Smooth muscle cell (in vitro differentiated cells): ENCODE results near the gene WNT4. TPM values are rescaled to one million over a fixed set of nuclear protein-coding genes. Genes with fewer than 3 reads are reported as not detected.

ENCODE experiments used
- DNase-seq: peaks from one replicate; lab custom pipeline; 2025; ENCODE audit not compliant: unreplicated experiment; lab: John Stamatoyannopoulos, UW
- H2AFZ ChIP-seq: fragments of 200-600 bp; sonication (generic); 2 replicates; pipeline ENCODE4 v1.6.0; 2016; ENCODE audit warnings: antibody characterized with exemption, low read depth, mild to moderate bottlenecking
- H3F3A ChIP-seq: fragments of 200-600 bp; sonication (generic); 2 replicates; pipeline ENCODE4 v1.6.0; 2017; ENCODE audit warnings: antibody characterized with exemption, low read depth
- H3K27ac ChIP-seq: fragments of 200-600 bp; sonication (generic); 2 replicates; pipeline ENCODE4 v1.5.1; 2016; ENCODE audit warnings: low read depth, mild to moderate bottlenecking
- H3K27me3 ChIP-seq: fragments of 200-600 bp; sonication (generic); 2 replicates; pipeline ENCODE4 v1.6.1; 2016; ENCODE audit warnings: low read depth, mild to moderate bottlenecking
- H3K36me3 ChIP-seq: fragments of 200-600 bp; sonication (generic); 2 replicates; pipeline ENCODE4 v1.5.1; 2016; ENCODE audit warnings: low read depth
- H3K4me1 ChIP-seq: fragments of 200-600 bp; sonication (generic); 2 replicates; pipeline ENCODE4 v1.5.1; 2016; ENCODE audit warnings: low read depth
- H3K4me2 ChIP-seq: fragments of 200-600 bp; sonication (generic); 2 replicates; pipeline ENCODE4 v1.6.0; 2016; ENCODE audit warnings: mild to moderate bottlenecking
- H3K4me3 ChIP-seq: fragments of 200-600 bp; sonication (generic); 2 replicates; pipeline ENCODE4 v1.5.1; 2016; ENCODE audit warnings: mild to moderate bottlenecking
- H3K79me2 ChIP-seq: fragments of 200-600 bp; sonication (generic); 2 replicates; pipeline ENCODE4 v1.6.0; 2016; ENCODE audit warnings: low read depth, mild to moderate bottlenecking
- H3K9ac ChIP-seq: fragments of 200-600 bp; sonication (generic); 2 replicates; pipeline ENCODE4 v1.6.0; 2016; ENCODE audit warnings: low read depth
- H3K9me3 ChIP-seq: fragments of 200-600 bp; sonication (generic); replicated peaks from 2 replicates; pipeline ENCODE4 v1.5.1; 2016; ENCODE audit warnings: low read depth
- H4K20me1 ChIP-seq: fragments of 200-600 bp; sonication (generic); 2 replicates; pipeline ENCODE4 v1.6.0; 2016; ENCODE audit warnings: low read depth
- WGBS: methylation state at CpG from one replicate; pipeline ENCODE4 v1.1.7; 2016; ENCODE audit warnings: low lambda C conversion rate; 5-methylcytosine and 5-hydroxymethylcytosine counted together
- polyA plus RNA-seq: library from polyadenylated mRNA; unstranded; fragments of >200 nt; fragmentation: Nextera tagmentation; extraction: Ambion mirVana; gene quantifications from 2 replicates; pipeline ENCODE4 v1.2.1, GENCODE V29; 2016
- total RNA-seq: library from RNA; depleted of rRNA; stranded (reverse); fragments of >200 nt; gene quantifications from 2 replicates; pipeline ENCODE4 v1.2.3, GENCODE V29; 2014
- TF ChIP-seq, protein P1 (sequence below): fragments of 200-600 bp; sonication (generic); IDR thresholded peaks from 2 replicates; pipeline ENCODE4 v1.5.1; 2017; ENCODE audit warnings: borderline replicate concordance, mild to moderate bottlenecking, antibody characterized with exemption; ENCODE audit not compliant: insufficient read depth, poor library complexity, severe bottlenecking

Gene WNT4
- total and polyA plus RNA-seq, 2 experiments from 2014 or later: 0.18 to 0.55 TPM

DNA sequence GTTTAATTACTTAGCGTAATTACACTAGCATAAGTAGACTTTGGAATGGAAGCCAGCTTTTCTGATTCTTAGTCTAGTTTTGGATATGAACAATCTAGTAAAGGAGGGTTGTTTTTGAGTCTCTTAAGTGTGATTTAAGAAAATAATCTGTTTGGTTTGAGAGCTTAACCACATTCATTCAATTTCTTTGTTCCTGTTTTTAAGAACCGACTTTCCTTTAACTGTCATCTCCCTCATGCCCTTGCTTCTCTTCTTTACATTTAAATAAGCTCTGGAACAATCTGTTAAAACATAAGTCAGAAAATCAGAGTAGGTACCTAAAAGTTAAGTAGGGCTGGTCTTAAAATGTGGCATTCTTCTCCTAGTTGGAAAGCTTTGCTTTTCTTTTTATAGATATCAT is 62.7 kb downstream of the WNT4 start:
- DNase-seq: no peak
- peaks cover 100% of the 10 kb centered on the region for H4K20me1 ChIP-seq
- no peak overlapping the region for H3K27ac ChIP-seq
- H3K9ac ChIP-seq: no peak overlapping the region
- no peaks in the 10 kb centered on the region for H3K9me3 ChIP-seq
- peaks cover 4% of the 10 kb centered on the region for H3F3A ChIP-seq
- H3K36me3 ChIP-seq: peaks cover 16% of the 10 kb centered on the region
- no peaks in the 10 kb centered on the region for H3K27me3 ChIP-seq
- peaks cover 100% of the 10 kb centered on the region for H3K79me2 ChIP-seq
- H3K4me1 ChIP-seq: no peaks in the 10 kb centered on the region
- no peak overlapping the region for H3K4me2 ChIP-seq
- H3K4me3 ChIP-seq: no peak overlapping the region
- TF ChIP-seq, protein P1, sequence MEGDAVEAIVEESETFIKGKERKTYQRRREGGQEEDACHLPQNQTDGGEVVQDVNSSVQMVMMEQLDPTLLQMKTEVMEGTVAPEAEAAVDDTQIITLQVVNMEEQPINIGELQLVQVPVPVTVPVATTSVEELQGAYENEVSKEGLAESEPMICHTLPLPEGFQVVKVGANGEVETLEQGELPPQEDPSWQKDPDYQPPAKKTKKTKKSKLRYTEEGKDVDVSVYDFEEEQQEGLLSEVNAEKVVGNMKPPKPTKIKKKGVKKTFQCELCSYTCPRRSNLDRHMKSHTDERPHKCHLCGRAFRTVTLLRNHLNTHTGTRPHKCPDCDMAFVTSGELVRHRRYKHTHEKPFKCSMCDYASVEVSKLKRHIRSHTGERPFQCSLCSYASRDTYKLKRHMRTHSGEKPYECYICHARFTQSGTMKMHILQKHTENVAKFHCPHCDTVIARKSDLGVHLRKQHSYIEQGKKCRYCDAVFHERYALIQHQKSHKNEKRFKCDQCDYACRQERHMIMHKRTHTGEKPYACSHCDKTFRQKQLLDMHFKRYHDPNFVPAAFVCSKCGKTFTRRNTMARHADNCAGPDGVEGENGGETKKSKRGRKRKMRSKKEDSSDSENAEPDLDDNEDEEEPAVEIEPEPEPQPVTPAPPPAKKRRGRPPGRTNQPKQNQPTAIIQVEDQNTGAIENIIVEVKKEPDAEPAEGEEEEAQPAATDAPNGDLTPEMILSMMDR: no peak
- WGBS: 93% methylated on average over 2 of the region's 2 CpGs
- H2AFZ ChIP-seq: no peak overlapping the region

DNA sequence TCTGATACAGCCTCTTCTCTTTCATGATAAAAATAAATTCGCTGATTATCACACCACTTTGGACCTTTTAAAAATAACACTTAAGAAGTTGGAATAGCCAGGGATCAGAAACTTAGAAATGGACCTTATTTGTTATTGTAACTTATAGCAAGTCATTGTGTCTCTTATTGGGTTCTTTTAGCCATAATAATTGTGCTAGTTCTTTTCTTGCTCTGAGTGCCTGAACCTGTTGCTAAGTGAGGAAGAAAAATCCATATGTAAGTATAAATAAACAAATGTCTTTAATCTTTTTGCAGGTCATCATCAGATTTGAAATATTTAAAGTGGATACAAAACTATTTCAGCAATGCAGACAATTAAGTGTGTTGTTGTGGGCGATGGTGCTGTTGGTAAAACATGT is 64.8 kb downstream of the WNT4 start:
- Histone ChIP-seq H3K27me3 (no peaks in the 10 kb centered on the region), H3K4me1 (peaks cover 10% of the 10 kb centered on the region), H3K79me2 (peaks cover 100% of the 10 kb centered on the region), H3K4me3 (no peak overlapping the region), H3K9me3 (no peaks in the 10 kb centered on the region), H4K20me1 (peaks cover 100% of the 10 kb centered on the region), H3K9ac (no peak overlapping the region), H3K27ac (peak overlapping the region; percentile 51), H3K4me2 (no peak overlapping the region), H3K36me3 (peaks cover 16% of the 10 kb centered on the region), H3F3A (peaks cover 4% of the 10 kb centered on the region), H2AFZ (no peak overlapping the region)
- no peak for DNase-seq
- TF ChIP-seq, protein P1: no peak
- WGBS: 92% methylated on average over 2 of the region's 2 CpGs

DNA sequence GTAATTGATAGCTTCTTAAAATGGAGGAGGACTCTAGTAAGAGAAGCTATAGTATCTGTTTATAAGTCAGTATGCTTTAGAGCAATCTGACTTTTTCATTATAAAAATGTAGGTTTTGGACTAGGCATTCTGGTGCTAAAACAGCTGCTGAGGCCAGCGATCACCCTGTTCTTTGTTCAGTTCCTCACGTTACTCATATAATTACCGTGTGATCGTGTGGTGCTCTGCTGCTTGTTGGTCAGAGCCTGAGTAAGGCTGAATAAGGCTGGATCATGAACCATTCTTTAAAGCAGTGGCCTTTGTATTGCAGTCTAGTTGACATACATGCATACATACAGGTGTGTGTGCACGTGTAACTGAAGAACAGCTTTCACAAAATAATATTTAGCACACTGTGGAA is 65.2 kb downstream of the WNT4 start:
- no peak overlapping the region for H3K4me3 ChIP-seq
- H3K4me2 ChIP-seq: no peak overlapping the region
- peaks cover 100% of the 10 kb centered on the region for H3K79me2 ChIP-seq
- WGBS: 67% methylated on average over 5 of the region's 5 CpGs
- H3K27me3 ChIP-seq: no peaks in the 10 kb centered on the region
- no peaks in the 10 kb centered on the region for H3K9me3 ChIP-seq
- TF ChIP-seq, protein P1: no peak
- H3K36me3 ChIP-seq: peaks cover 16% of the 10 kb centered on the region
- H2AFZ ChIP-seq: no peak overlapping the region
- H3K27ac ChIP-seq: peak overlapping the region; percentile 51
- H3K9ac ChIP-seq: no peak overlapping the region
- peaks cover 10% of the 10 kb centered on the region for H3K4me1 ChIP-seq
- peaks cover 4% of the 10 kb centered on the region for H3F3A ChIP-seq
- H4K20me1 ChIP-seq: peaks cover 100% of the 10 kb centered on the region
- no peak for DNase-seq

DNA sequence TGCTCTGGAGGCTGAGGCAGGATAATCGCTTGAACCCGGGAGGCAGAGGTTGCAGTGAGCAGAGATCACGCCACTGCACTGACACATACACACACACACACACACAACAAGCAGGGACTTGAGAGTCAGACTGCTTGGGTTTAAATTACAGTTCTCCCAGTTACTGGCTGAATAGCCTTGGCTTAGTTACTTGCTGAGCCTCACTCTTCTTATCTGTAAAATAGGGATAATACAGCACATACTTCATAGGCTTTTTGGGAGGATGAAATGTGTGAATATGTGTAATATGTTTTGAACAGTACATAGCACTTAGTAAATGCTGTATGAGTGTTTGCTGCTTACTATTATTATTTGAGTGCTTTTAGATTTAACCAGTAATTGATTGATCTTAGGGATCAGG is 66.6 kb downstream of the WNT4 start:
- H3F3A ChIP-seq: peaks cover 10% of the 10 kb centered on the region
- TF ChIP-seq, protein P1: no peak
- peaks cover 100% of the 10 kb centered on the region for H4K20me1 ChIP-seq
- peaks cover 100% of the 10 kb centered on the region for H3K79me2 ChIP-seq
- DNase-seq: no peak
- H3K4me1 ChIP-seq: peaks cover 10% of the 10 kb centered on the region
- no peaks in the 10 kb centered on the region for H3K9me3 ChIP-seq
- peaks cover 11% of the 10 kb centered on the region for H3K36me3 ChIP-seq
- no peak overlapping the region for H3K4me2 ChIP-seq
- no peak overlapping the region for H3K4me3 ChIP-seq
- 92% methylated on average over 3 of the region's 3 CpGs for WGBS
- H3K9ac ChIP-seq: no peak overlapping the region
- H3K27ac ChIP-seq: peak overlapping the region; percentile 51
- no peaks in the 10 kb centered on the region for H3K27me3 ChIP-seq
- H2AFZ ChIP-seq: no peak overlapping the region
